IMR-90 (cell line): Measurements from ENCODE around the gene CUX1. TPM values are rescaled to one million over a fixed set of nuclear protein-coding genes. Genes with fewer than 3 reads are reported as not detected.

ENCODE experiments used
- ATAC-seq: fragments of 200-7000 bp; cut with Tn5 transposase; 2 replicates; pipeline ENCODE4 v1.9.1; 2020; ENCODE audit warnings: low read depth, mild to moderate bottlenecking, moderate library complexity
- BruUV-seq: library from RNA; stranded (reverse); fragments of 400-500 nt; replicated peaks from 2 replicates; lab custom pipeline; 2021; lab: Mats Ljungman, UMichigan
- CTCF ChIA-PET: fragments of 300-600 bp; formaldehyde crosslinking; extraction: SDS; loops from one replicate; lab custom pipeline; 2021; ENCODE audit warnings: antibody characterized with exemption; lab: Yijun Ruan, JAX
- POLR2A ChIA-PET: fragments of 300-600 bp; sonication (Branson Sonifier 250); formaldehyde crosslinking; loops from one replicate; lab custom pipeline; 2022; ENCODE audit warnings: antibody characterized with exemption; ENCODE audit not compliant: unreplicated experiment; lab: Charles Lee
- DNase-seq: peaks from one replicate; pipeline ENCODE4 v3.0.0; 2013
- H2AFZ ChIP-seq: replicated peaks from 2 replicates; pipeline ENCODE3; 2013; ENCODE audit warnings: low read length, mild to moderate bottlenecking; ENCODE audit not compliant: poor library complexity
- H2AK5ac ChIP-seq: 2 replicates; pipeline ENCODE4 v1.6.1; 2013; ENCODE audit warnings: low read depth, low read length, inconsistent platforms
- H2AK9ac ChIP-seq: replicated peaks from 2 replicates; pipeline ENCODE3; 2013; ENCODE audit warnings: mild to moderate bottlenecking, low read depth, low read length, moderate library complexity; ENCODE audit not compliant: poor library complexity
- H2BK120ac ChIP-seq: 2 replicates; pipeline ENCODE4 v1.6.1; 2013; ENCODE audit warnings: low read depth, low read length, inconsistent platforms
- H2BK15ac ChIP-seq: 3 replicates; pipeline ENCODE4 v1.6.1; 2013; ENCODE audit warnings: low read depth, low read length, inconsistent platforms
- H2BK20ac ChIP-seq: 2 replicates; pipeline ENCODE4 v1.6.1; 2013; ENCODE audit warnings: low read depth, mild to moderate bottlenecking, inconsistent platforms, low read length, moderate library complexity
- H2BK5ac ChIP-seq: 2 replicates; pipeline ENCODE4 v1.6.1; 2013; ENCODE audit warnings: mild to moderate bottlenecking, low read depth, low read length, inconsistent platforms; ENCODE audit not compliant: poor library complexity, severe bottlenecking
- H3K14ac ChIP-seq: replicated peaks from 2 replicates; pipeline ENCODE4 v1.6.1; 2013; ENCODE audit warnings: low read depth, low read length, inconsistent platforms
- H3K18ac ChIP-seq: 2 replicates; pipeline ENCODE4 v1.6.1; 2013; ENCODE audit warnings: low read depth, low read length, control low read depth
- H3K23ac ChIP-seq: 2 replicates; pipeline ENCODE4 v1.6.1; 2013; ENCODE audit warnings: low read depth, low read length, inconsistent platforms
- H3K27ac ChIP-seq: 2 replicates; pipeline ENCODE4 v1.5.1; 2013; ENCODE audit warnings: mild to moderate bottlenecking, control low read depth, low read length; ENCODE audit not compliant: insufficient read depth
- H3K27me3 ChIP-seq: 2 replicates; pipeline ENCODE4 v1.6.1; 2013; ENCODE audit warnings: low read length; ENCODE audit not compliant: control insufficient read depth, insufficient read depth
- H3K36me3 ChIP-seq: 2 replicates; pipeline ENCODE4 v1.6.1; 2013; ENCODE audit warnings: low read length, mixed read lengths; ENCODE audit not compliant: control insufficient read depth, insufficient read depth
- H3K4ac ChIP-seq: 2 replicates; pipeline ENCODE4 v1.6.1; 2013; ENCODE audit warnings: low read depth, low read length, inconsistent platforms
- H3K4me1 ChIP-seq: 2 replicates; pipeline ENCODE4 v1.6.1; 2013; ENCODE audit warnings: low read length, mixed read lengths; ENCODE audit not compliant: control insufficient read depth, insufficient read depth
- H3K4me2 ChIP-seq: 2 replicates; pipeline ENCODE4 v1.6.1; 2013; ENCODE audit warnings: low read depth, mild to moderate bottlenecking, control low read depth, low read length, moderate library complexity
- H3K4me3 ChIP-seq: 2 replicates; pipeline ENCODE4 v1.5.1; 2013; ENCODE audit warnings: low read depth, mild to moderate bottlenecking, control low read depth, low read length, moderate library complexity; ENCODE audit not compliant: insufficient read depth
- H3K56ac ChIP-seq: 2 replicates; pipeline ENCODE4 v1.6.1; 2013; ENCODE audit warnings: low read length, inconsistent platforms; ENCODE audit not compliant: insufficient read depth; ENCODE audit errors: extremely low read depth
- H3K79me1 ChIP-seq, 2 experiments: 2 replicates each; pipeline ENCODE4 v1.6.1; 2013; ENCODE audit warnings: low read length in 2 of 2, inconsistent platforms in 1 of 2, low read depth in 1 of 2
- H3K9ac ChIP-seq: 2 replicates; pipeline ENCODE4 v1.6.1; 2013; ENCODE audit warnings: low read depth, low read length, control low read depth
- H3K9me1 ChIP-seq: 2 replicates; pipeline ENCODE4 v1.6.1; 2013; ENCODE audit warnings: low read length, inconsistent platforms; ENCODE audit not compliant: insufficient read depth
- H3K9me3 ChIP-seq: 2 replicates; pipeline ENCODE4 v1.6.1; 2013; ENCODE audit warnings: low read length; ENCODE audit not compliant: control insufficient read depth, insufficient read depth
- H4K20me1 ChIP-seq: 2 replicates; pipeline ENCODE4 v1.6.1; 2013; ENCODE audit warnings: low read length, inconsistent platforms; ENCODE audit not compliant: insufficient read depth
- H4K5ac ChIP-seq: 2 replicates; pipeline ENCODE4 v1.6.1; 2013; ENCODE audit warnings: mild to moderate bottlenecking, low read depth, low read length, control low read depth
- H4K8ac ChIP-seq, 2 experiments: 2 replicates each; pipeline ENCODE4 v1.6.1; 2013; ENCODE audit warnings: low read depth in 2 of 2, low read length in 2 of 2, control low read depth in 1 of 2, inconsistent platforms in 1 of 2
- H4K91ac ChIP-seq: 2 replicates; pipeline ENCODE4 v1.6.1; 2013; ENCODE audit warnings: low read depth, low read length, inconsistent platforms; ENCODE audit not compliant: insufficient read depth
- BHLHE40 ChIP-seq: fragments of 150-350 bp; IDR thresholded peaks from 2 replicates; pipeline ENCODE4 v1.6.1; 2016; ENCODE audit warnings: mild to moderate bottlenecking, low read depth, low read length
- CEBPB ChIP-seq: IDR thresholded peaks from 2 replicates; pipeline ENCODE4 v1.6.1; 2012; ENCODE audit warnings: low read depth, low read length, improper control_type of control experiment
- CHD1 ChIP-seq: IDR thresholded peaks from 2 replicates; pipeline ENCODE4 v1.6.1; 2012; ENCODE audit warnings: low read depth, low read length, improper control_type of control experiment
- CTCF ChIP-seq: conservative IDR thresholded peaks from 2 replicates; pipeline ENCODE4 v1.5.1; 2012; ENCODE audit warnings: mild to moderate bottlenecking, low read depth, low read length, improper control_type of control experiment
- ELK1 ChIP-seq: fragments of 150-350 bp; IDR thresholded peaks from 2 replicates; pipeline ENCODE4 v1.6.1; 2016; ENCODE audit warnings: low read depth, mild to moderate bottlenecking, low read length, moderate library complexity, borderline replicate concordance
- MAFK ChIP-seq: IDR thresholded peaks from 2 replicates; pipeline ENCODE4 v1.6.1; 2012; ENCODE audit warnings: low read depth, low read length, improper control_type of control experiment
- MAZ ChIP-seq: IDR thresholded peaks from 2 replicates; pipeline ENCODE4 v1.6.1; 2012; ENCODE audit warnings: low read depth, mild to moderate bottlenecking, low read length, improper control_type of control experiment, moderate library complexity, borderline replicate concordance
- MXI1 ChIP-seq: IDR thresholded peaks from 2 replicates; pipeline ENCODE4 v1.6.1; 2012; ENCODE audit warnings: low read depth, mild to moderate bottlenecking, low read length, moderate library complexity, borderline replicate concordance
- NFE2L2 ChIP-seq: fragments of 150-350 bp; IDR thresholded peaks from 2 replicates; pipeline ENCODE4 v1.6.1; 2016; ENCODE audit warnings: low read depth, mild to moderate bottlenecking, low read length
- RAD21 ChIP-seq: IDR thresholded peaks from 2 replicates; pipeline ENCODE4 v1.6.1; 2012; ENCODE audit warnings: low read length, improper control_type of control experiment
- RCOR1 ChIP-seq: IDR thresholded peaks from 2 replicates; pipeline ENCODE4 v1.6.1; 2012; ENCODE audit warnings: mild to moderate bottlenecking, low read length, improper control_type of control experiment; ENCODE audit not compliant: insufficient replicate concordance
- RFX5 ChIP-seq: IDR thresholded peaks from 2 replicates; pipeline ENCODE4 v1.8.0; 2012; ENCODE audit warnings: low read depth, mild to moderate bottlenecking, low read length, moderate library complexity
- USF2 ChIP-seq: fragments of 150-350 bp; IDR thresholded peaks from 2 replicates; pipeline ENCODE4 v1.6.1; 2017; ENCODE audit warnings: mild to moderate bottlenecking, antibody characterized with exemption, low read length, low read depth
- WGBS, 2 experiments: methylation state at CpG; one replicate each; pipeline versions ENCODE4 v1.1.5 to v1.1.7; 2013; ENCODE audit warnings: missing lambda C conversion rate in 2 of 2; ENCODE audit not compliant: insufficient read length in 1 of 2; ENCODE audit errors: extremely low coverage in 2 of 2; 5-methylcytosine and 5-hydroxymethylcytosine counted together
- dilution Hi-C: fragments of 300-500 bp; cut with HindIII; formaldehyde crosslinking; loops from one replicate; pipeline ENCODE4 v1.14.3; 2018; ENCODE audit warnings: low sequenced_read_pairs; ENCODE audit not compliant: unreplicated experiment
- in situ Hi-C: fragments of 300-500 bp; cut with MboI; formaldehyde crosslinking; loops from 3 replicates; pipeline ENCODE4 v1.14.3; 2019; ENCODE audit warnings: low sequenced_read_pairs, inconsistent platforms, mixed read lengths
- intact Hi-C: fragments of 100-400 bp; cut with micrococcal nuclease; formaldehyde crosslinking; loops from 2 replicates; pipeline ENCODE4 v1.10.0; 2022
- polyA plus RNA-seq, 3 experiments: library from polyadenylated mRNA; depleted of rRNA; stranded (reverse); fragments of >200 nt; gene quantifications; 2 replicates each; pipeline ENCODE4 v1.2.3, GENCODE V29; 2012; ENCODE audit warnings: low replicate concordance in 1 of 3
- total RNA-seq: library from RNA; depleted of rRNA; stranded (reverse); fragments of >200 nt; gene quantifications from 2 replicates; pipeline ENCODE4 v1.2.3, GENCODE V29; 2012

The CUX1 gene
- total and polyA plus RNA-seq, 2 of the 4 experiments (the other 2 are of a cell fraction): 19.7 to 46.4 TPM

GRCh38 chr7:101870361-101871062, 53.1 kb downstream of the CUX1 start (continued):
- TF ChIP-seq RCOR1: no peak

- Histone ChIP-seq H2AK5ac (no peak overlapping the region), H3K4me1 (peaks cover 31% of the 10 kb centered on the region), H3K27me3 (no peaks in the 10 kb centered on the region), H2AFZ (no peak overlapping the region), H2BK20ac (no peak overlapping the region), H4K5ac (no peak overlapping the region), H4K20me1 (peaks cover 49% of the 10 kb centered on the region), H3K9me1 (peaks cover 31% of the 10 kb centered on the region), H2AK9ac (no peak overlapping the region), H3K4ac (no peak overlapping the region; the same call in 1 of the 2 replicates), H4K8ac (no peak overlapping the region), H3K27ac (no peak overlapping the region), H3K79me1 (peaks cover 27 to 83% of the 10 kb centered on the region in 2 experiments), H2BK5ac (no peak overlapping the region), H3K4me2 (no peak overlapping the region), H3K56ac (no peak overlapping the region), H2BK15ac (no peak overlapping the region), H3K18ac (no peak overlapping the region), H3K9ac (no peak overlapping the region), H3K36me3 (no peaks in the 10 kb centered on the region; the same call in 1 of the 2 replicates), H3K23ac (no peak overlapping the region), H4K91ac (no peak overlapping the region), H2BK120ac (no peak overlapping the region), H3K14ac (no peak overlapping the region), H3K4me3 (no peak overlapping the region), H3K9me3 (no peaks in the 10 kb centered on the region)
- CTCF ChIA-PET: no interaction called here
- 98% methylated on average over 7 of the region's 9 CpGs; no CpG with 5 or more reads in 1 of the 2 experiments for WGBS, 2 experiments
- TF ChIP-seq RFX5 (no peak), MAFK (no peak), RAD21 (no peak), MXI1 (no peak), MAZ (no peak), USF2 (no peak), ELK1 (no peak), RCOR1 (no peak), CEBPB (no peak), NFE2L2 (no peak), CHD1 (no peak), BHLHE40 (no peak), CTCF (no peak)
- ATAC-seq: no peak
- intact Hi-C loops: no loop called here
- no TSS peak for BruUV-seq
- DNase-seq: no peak
- in situ Hi-C loops: no loop called here
- dilution Hi-C loops: no loop called here
- POLR2A ChIA-PET: no interaction called here
Observed at GRCh38 chr7:101871351-101871750, 53.9 kb downstream of the CUX1 start.
